ENCODE results near the gene NEK4.
A peak's percentile ranks its signal among the peaks of the same experiment; 100 is the strongest.
"Not testable (repeated sequence)": the region's sequence is repeated elsewhere in the genome, so short reads cannot be mapped to it uniquely, and the experiment has no call there.

NEK4 gene

GRCh38 chr3:52695798-52696671 is 74.7 kb downstream of the NEK4 start:
- DNase-seq = no peak

- no peak for DNase-seq
These were observed 76.1 kb downstream of the NEK4 start for GRCh38 chr3:52694528-52695189.

DNA sequence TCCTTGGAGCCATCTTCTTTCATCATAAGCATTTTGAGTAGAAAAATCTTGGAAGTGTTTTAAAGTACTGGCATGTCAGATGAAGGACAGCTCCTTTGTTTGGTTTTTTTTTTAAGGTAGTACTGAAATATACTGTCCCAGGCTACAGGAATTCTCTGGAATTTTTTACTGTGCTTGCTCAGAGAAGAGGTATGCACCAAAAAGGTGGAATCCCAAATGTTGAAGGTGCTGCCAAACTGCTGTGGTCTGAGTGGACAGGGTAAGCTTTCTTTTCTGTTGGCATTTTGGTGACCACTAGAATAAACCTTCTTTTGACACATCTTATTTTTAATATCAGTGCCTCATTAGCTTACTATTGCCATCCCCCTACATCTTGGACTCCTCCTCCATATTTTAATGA is 77.7 kb downstream of the NEK4 start:
- no peak for DNase-seq

- DNase-seq = no peak
These were observed 80.2 kb downstream of the NEK4 start for GRCh38 chr3:52690560-52690959.

DNA sequence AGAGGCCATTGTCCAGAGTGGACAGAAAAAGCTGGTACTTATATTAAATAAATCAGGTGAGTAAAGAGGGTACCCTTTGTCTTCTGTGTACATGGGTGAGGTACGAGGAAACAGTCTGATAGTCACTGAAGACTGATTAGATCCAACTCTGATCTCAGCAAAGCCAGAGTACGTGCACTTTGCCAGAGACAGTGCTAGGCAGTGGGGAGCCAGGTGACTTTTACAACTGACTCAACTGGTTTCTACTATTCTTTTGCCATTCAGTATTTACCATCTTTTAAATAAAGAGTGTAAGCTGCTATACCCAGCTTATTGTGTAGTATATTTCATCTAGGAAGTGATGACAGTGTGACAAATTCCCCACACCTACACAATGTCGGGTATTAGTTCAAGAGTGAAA is 81.6 kb downstream of the NEK4 start:
- no peak for DNase-seq

DNA sequence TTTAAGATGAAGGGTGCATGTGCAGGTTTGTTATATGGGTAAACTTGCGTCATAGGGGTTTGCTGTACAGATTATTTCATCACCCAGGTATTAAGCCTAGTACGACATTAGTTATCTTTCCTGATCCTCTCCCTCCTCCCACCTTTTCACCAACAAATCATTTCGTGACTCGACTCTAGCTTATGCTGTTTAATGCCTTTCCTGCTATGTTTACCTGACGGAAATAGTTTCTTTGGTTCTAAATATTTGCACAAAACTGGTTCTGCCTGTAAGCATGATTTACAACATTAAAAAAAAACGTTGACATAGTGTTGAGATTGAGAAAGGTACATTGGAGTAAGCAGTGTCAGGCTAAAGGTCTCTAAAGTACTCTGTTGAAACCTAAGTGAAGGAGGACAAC is 82.5 kb downstream of the NEK4 start:
- no peak for DNase-seq

- DNase-seq = peak; percentile 80 to 94
These were observed 84.7 kb downstream of the NEK4 start, which contains the start of the genes GNL3 and PBRM1 for GRCh38 chr3:52685709-52686691. Gene GNL3 (plus strand): TSS chr3:52686032. CDS start chr3:52686093, 61 bp downstream. Gene PBRM1 (minus strand): TSS chr3:52685913.

- DNase-seq = peak; percentile 79 to 80
These were observed 85.4 kb downstream of the NEK4 start for GRCh38 chr3:52685285-52685708.

- no peak for DNase-seq
These were observed 86.6 kb downstream of the NEK4 start for GRCh38 chr3:52684184-52684583.

GRCh38 chr3:52683611-52684010 is 87.1 kb downstream of the NEK4 start:
- DNase-seq = no peak

GRCh38 chr3:52682016-52682415 is 88.7 kb downstream of the NEK4 start:
- peak in 1 of 2 experiments; percentile 19 for DNase-seq

DNA sequence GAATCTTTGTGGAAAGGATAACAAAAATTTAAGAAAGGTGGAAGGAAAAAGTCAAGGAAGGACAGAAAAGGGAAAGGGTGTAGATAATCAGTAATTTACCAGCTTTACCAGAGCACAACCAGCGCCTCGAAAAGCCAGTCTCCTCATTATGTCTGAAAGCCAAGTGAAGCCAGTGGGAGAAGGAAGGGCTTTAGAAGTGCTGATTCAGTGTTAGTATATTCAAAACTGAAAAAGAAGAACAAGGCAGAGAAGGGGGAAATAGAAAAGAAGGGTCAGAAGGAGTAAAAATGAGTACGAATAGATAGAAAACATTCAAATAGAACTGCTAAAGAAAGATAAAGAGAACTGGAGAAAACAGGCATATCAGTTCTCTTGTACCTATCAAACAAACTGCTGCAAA is 89.1 kb downstream of the NEK4 start:
- DNase-seq = no peak

GRCh38 chr3:52679811-52680210 is 90.9 kb downstream of the NEK4 start:
- no peak for DNase-seq

- DNase-seq = no peak
These were observed 91.6 kb downstream of the NEK4 start for GRCh38 chr3:52679199-52679538.

- no peak for DNase-seq
These were observed 92.2 kb downstream of the NEK4 start for GRCh38 chr3:52678265-52679198.

DNA sequence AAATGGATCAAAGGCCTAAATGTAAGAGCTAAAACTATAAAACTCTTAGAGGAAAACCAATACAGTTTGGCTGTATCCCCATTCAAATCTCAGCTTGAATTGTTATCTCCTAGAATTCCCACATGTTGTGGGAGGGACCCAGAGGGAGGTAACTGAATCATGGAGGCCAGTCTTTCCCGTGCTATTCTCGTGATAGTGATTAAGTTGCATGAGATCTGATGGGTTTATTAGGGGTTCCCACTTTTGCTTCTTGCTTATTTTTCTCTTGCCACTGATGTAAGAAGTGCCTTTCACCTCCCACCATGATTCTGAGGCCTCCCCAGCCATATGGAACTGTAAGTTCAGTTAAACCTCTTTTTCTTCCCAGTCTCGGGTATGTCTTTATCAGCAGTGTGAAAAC is 94.5 kb downstream of the NEK4 start:
- DNase-seq = not testable (repeated sequence)

DNA sequence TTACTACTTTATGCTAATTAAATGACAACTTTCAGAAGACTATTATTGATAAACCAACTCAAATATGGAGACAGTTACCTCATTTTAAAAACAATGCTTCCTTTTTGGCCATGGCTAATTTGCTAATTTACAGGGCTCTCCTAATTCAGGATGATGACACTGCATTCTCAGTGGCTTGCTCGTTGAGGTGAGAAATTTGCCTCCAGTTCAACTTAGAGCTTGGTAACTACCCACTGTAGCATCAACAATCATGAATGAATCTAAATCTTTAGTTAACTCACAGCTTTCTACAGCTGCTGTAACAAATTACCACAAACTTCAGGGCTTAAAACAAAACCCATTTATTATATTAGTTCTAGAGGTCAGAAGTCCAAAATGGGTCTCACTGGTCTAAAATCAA is 99.1 kb downstream of the NEK4 start:
- no peak for DNase-seq

GRCh38 chr3:52670621-52671521 is 99.9 kb downstream of the NEK4 start:
- DNase-seq = no peak

DNA sequence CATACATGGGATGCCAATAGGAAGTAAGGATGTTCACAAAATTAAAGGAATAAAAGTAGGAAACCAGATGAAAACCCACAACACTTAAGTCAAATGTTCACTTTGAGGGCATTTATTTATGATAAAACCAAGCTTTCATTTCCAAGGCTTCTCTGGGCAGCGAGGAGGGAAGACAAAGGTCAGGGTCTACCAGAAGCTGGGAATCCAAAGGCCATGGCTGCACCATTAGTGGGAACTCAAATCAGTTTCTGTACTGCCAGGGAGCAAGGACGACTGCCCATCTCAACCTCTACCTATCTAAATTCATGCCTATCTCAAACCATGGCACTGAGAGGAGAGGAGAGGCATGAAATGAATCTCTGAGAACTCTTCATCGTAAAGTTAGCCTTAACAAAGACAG is 107.6 kb downstream of the NEK4 start:
- no peak for DNase-seq

DNA sequence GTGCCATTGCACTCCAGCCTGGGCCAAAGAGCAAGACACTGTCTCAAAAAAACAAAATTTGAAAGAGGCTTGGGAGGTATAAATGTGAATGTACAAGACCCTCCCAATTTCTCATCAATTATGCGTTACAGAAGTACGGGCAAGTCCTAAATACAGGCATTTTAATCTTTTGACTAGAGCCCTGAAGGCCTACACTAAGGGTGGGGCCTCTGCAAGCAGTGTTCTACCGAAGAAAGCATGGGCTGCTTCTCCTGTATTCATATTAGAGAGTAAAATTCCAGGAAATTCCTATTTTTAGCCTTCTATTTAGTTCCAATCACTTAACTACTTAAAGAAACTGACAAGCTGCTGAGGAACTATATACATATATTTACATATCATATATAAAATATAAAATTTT is 110.7 kb downstream of the NEK4 start:
- DNase-seq = no peak

Data from NCI-H524 (cell line).